ENCODE measurements around the gene RAMP3.

DNA sequence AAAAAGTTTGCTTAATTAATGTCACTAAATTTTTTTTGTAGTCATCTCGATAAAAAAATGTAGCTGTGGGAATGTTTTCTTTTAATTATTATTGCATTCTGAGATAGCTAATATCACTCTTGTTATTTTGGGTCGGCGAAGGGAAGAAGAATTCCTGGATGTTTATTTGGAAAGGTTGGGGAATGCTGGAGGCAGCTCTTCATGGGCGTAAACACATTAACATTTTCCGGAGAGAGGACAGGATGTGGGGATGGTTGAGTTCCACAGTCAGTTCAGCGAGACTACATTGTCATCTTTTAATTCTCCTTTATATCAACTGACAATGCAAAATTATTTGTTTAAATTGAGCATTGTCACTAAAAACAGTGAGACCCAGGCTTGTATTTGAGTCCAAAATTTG is 72.5 kb downstream of the RAMP3 start:
- TF ChIP-seq POLR2AphosphoS5 (IDR thresholded peaks at IDR 0.05) (no peak), POLR2A (IDR thresholded peaks at IDR 0.05) (no peak), EP300 (IDR thresholded peaks at IDR 0.05) (no peak)
- TF ChIP-seq, protein P1, sequence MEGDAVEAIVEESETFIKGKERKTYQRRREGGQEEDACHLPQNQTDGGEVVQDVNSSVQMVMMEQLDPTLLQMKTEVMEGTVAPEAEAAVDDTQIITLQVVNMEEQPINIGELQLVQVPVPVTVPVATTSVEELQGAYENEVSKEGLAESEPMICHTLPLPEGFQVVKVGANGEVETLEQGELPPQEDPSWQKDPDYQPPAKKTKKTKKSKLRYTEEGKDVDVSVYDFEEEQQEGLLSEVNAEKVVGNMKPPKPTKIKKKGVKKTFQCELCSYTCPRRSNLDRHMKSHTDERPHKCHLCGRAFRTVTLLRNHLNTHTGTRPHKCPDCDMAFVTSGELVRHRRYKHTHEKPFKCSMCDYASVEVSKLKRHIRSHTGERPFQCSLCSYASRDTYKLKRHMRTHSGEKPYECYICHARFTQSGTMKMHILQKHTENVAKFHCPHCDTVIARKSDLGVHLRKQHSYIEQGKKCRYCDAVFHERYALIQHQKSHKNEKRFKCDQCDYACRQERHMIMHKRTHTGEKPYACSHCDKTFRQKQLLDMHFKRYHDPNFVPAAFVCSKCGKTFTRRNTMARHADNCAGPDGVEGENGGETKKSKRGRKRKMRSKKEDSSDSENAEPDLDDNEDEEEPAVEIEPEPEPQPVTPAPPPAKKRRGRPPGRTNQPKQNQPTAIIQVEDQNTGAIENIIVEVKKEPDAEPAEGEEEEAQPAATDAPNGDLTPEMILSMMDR (IDR thresholded peaks at IDR 0.05), result no peak

Data from suprapubic skin (tissue), 4 donors.